DMS114 treated with DMSO at 0.1 percent for 48 hours (cell line): ENCODE measurements around the gene PCSK1N.
"Not testable (repeated sequence)": the region's sequence is repeated elsewhere in the genome, so short reads cannot be mapped to it uniquely, and the experiment has no call there.

Experiments used
- DNase-seq: peaks from one replicate; lab custom pipeline; 2025; ENCODE audit not compliant: unreplicated experiment; lab: John Stamatoyannopoulos, UW

PCSK1N gene

GRCh38 chrX:48835524-48836329, at the start of gene PCSK1N:
PCSK1N (minus strand) TSS chrX:48835610; CDS start chrX:48835532, 78 bp downstream.
- DNase-seq = peak; percentile 20

GRCh38 chrX:48883729-48884128, 48.3 kb upstream of the PCSK1N start:
- no peak for DNase-seq

GRCh38 chrX:48876944-48877343, 41.5 kb upstream of the PCSK1N start:
- not testable (repeated sequence) for DNase-seq

GRCh38 chrX:48872017-48872416, 36.6 kb upstream of the PCSK1N start:
- DNase-seq = not testable (repeated sequence)

GRCh38 chrX:48864210-48864609, 28.8 kb upstream of the PCSK1N start:
- no peak for DNase-seq

GRCh38 chrX:48854898-48855297, 19.5 kb upstream of the PCSK1N start:
- DNase-seq = peak; percentile 41

GRCh38 chrX:48854121-48854804, 18.9 kb upstream of the PCSK1N start:
- DNase-seq = not testable (repeated sequence)

GRCh38 chrX:48853494-48853893, 18.1 kb upstream of the PCSK1N start:
- not testable (repeated sequence) for DNase-seq

- no peak for DNase-seq
Observed at GRCh38 chrX:48852857-48853256, 17.4 kb upstream of the PCSK1N start.

- no peak for DNase-seq
Observed at GRCh38 chrX:48848847-48849246, 13.4 kb upstream of the PCSK1N start.

- DNase-seq = no peak
Observed at GRCh38 chrX:48839686-48840085, 4.3 kb upstream of the PCSK1N start.

- DNase-seq = no peak
Observed at GRCh38 chrX:48834383-48834709, 1.1 kb downstream of the PCSK1N start.

GRCh38 chrX:48833542-48834138, 1.8 kb downstream of the PCSK1N start:
- DNase-seq = no peak

GRCh38 chrX:48831909-48832291, 3.5 kb downstream of the PCSK1N start:
- no peak for DNase-seq

- no peak for DNase-seq
Observed at GRCh38 chrX:48831136-48831908, 4.1 kb downstream of the PCSK1N start.

GRCh38 chrX:48829016-48829735, 6.2 kb downstream of the PCSK1N start:
- no peak for DNase-seq

GRCh38 chrX:48827654-48827968, 7.8 kb downstream of the PCSK1N start:
- no peak for DNase-seq

- DNase-seq = no peak
Observed at GRCh38 chrX:48826876-48827653, 8.3 kb downstream of the PCSK1N start.

GRCh38 chrX:48826135-48826875, 9.1 kb downstream of the PCSK1N start, which contains the start of gene ERAS:
ERAS (plus strand) TSS chrX:48826513; CDS start chrX:48829124, 2,611 bp downstream.
- DNase-seq = no peak
